AG20443 (cell line): ENCODE data around the gene VSTM2B.

ENCODE experiments used
- DNase-seq: peaks from one replicate; pipeline ENCODE4 v3.0.0; 2012; ENCODE audit warnings: low spot score, mixed read lengths

The VSTM2B gene

DNA sequence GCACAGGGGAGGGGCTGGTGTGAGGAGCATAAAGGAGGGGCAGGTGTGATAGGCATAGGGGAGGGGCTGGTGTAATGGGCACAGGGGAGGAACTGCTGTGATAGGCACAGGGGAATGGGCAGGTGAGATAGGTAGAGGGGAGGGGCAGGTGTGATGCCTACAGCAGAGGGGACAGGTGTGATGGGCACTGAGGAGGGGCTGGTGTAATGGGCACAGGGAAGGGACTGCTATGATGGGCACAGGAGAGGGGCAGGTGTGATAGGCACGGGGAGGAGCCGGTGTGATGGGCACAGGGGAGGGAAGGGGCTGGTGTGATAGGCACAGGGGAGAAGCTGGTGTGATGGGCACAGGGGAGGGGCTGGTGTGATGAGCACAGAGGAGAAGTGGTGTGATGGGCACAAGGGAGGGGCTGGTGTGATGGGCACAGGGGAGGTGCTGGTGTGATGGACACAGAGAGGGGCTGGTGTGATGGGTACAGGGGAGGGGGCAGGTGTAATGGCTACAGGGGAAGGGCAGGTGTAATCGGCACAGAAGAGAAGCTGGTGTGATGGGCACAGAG, 40.8 kb downstream of the VSTM2B start:
- no peak for DNase-seq

DNA sequence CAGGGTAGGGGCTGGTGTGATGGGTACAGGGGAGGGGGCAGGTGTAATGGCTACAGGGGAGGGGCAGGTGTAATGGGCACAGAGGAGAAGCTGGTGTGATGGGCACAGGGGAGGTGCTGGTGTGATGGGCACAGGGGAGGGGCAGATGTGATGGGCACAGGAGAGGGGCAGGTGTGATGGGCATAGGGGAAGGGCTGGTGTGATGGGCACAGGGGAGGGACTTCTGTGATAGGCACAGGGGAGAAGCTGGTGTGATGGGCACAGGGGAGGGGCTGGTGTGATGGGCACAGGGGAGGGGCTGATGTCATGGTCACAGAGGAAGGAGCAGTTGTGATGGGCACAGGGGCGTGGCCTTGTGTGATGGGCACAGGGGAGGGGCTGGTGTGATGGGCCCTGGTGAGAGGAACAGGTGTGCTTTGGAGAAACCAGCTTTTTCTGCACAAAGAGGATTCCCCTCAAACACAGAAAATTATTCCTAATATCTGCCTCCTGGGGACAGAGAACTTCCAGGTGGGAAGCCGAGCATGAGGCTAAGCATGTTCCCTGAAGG, 41.6 kb downstream of the VSTM2B start:
- DNase-seq: no peak

DNA sequence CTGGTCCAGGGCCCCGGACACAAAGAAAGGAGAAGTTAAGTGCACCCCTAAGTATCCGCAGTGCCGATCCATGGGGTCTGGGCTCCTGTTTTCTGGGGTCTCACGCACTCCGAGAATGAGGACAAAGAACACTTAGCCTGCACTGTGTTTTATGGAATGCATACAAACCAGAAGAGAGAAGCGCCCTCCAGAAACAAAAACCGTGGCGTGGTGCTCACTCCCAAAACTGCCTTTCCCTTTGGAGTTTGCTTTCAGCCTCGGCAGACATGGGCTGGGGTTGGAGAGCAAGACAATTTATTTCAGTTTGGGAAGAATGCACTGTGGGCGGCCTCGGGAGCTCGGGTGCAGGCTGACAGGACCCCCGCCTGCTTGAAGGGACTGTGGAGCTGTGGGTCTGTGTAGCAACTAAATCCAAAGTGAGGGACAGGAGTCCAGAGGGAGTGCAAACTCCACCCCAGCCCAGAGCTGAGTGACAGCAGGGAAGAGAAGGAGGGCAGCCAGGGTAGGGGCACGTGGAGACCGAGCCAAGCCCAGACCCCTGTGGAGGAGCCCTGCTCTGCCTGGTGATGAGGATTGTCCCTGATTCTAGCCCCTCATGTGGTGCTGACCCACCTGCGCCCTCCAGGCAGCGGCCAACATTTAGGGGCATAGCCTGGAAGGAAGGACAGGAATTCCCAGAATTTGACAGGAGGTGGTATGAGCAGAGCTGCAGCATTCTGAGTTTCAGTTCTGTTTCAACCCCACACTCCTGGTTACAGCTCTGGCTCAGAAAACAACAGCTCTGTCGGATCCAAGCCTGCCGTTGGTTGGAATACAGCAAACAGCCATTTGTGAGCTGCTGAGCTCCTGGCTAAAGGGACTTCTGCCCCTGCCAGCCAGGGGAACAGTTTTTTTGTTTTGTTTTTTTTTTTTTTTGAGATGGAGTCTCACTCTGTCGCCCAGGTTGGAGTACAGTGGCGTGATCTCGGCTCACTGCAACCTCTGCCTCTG, 42.5 kb downstream of the VSTM2B start:
- DNase-seq: no peak

DNA sequence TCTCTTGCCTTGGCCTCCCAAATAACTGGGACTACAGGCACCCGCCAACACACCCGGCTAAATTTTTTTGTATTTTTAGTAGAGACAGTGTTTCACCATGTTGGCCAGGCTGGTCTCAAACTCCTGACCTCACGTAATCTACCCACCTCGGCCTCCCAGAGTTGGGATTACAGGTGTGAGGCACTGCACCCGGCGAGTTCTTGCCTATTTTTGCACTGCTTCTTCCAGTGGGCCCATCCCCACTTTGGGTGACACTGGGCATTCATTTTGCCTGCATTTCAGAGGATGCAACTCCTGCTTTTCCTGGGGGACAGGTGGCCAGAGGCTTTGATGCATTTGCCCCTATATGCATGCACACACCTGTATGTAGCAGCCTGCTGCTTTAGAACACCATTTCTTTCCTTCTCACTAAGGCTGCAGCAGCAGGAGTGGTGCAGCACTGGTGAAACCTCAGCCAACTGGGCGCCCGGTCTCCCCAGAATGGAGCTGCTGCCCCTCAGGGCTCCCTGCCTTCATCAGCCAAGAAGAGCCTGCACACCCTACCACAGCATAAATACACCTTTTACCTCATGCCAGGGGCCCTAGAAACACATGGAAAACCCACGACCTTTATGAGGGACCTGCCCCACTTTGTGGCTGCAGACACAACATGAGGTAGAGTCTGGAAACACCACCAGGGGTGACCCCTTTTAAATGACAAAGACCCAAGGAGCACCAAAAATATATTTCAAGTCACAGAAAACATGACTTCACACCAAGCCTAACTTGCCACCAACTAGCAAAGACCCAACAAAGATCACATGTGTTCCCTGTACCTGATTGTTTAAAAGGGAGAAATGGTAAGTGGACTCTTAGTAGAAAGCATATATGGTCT, 43.5 kb downstream of the VSTM2B start:
- DNase-seq: no peak

DNA sequence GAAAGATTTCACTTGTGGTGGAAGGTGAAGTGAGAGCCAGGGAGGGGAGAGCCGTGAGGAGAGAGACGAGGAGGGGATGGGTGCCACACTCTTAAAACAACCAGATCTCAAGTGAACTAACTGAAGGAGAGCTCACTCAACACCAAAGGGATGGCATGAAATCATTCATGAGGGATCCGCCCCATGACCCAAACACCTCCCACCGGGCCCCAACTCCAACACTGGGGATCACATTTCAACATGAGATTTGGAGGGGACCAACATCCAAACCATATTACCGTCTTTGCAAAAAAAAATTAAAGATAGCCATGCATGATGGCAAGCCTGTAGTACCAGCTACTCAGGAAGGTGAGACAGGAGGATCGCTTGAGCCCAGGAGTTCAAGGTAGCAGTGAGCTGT, 45.4 kb downstream of the VSTM2B start:
- DNase-seq: no peak

DNA sequence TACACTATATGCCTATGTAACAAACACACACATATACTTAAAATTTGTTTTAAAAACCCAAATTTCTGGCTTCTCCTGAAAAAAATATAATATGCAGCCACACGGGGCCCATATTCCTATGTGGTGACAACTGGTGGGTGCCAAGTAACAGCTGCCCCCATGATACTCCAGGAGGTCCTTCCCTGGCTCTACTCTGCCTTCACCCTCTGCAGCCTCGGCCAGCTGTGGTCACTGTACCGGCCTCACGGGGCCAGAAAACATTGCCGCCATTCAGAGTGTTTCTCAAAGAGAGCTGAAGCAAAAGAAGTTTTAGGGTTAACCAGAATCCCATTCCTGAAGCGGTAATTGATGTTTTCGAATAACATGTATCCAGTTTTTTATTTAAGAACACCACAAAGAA, 47.7 kb downstream of the VSTM2B start:
- no peak for DNase-seq

DNA sequence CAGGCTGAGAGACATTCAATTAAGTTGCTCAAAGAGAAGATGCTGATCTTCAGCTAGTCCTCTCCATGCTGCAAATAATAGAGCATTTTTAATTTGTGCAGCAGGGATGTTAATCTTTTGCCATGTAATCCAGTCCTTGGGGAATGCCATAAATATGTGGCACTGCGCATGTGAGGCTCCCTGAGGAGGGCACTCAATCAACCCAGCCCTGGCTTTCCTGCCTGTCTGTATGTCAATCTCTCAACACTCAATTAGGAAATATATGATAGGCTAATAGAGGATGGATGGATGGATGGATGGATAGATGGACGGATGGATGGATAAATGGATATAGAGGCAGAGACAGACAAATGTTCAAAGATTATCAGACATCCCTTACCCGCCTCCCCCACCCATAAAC, 48.7 kb downstream of the VSTM2B start:
- no peak for DNase-seq

DNA sequence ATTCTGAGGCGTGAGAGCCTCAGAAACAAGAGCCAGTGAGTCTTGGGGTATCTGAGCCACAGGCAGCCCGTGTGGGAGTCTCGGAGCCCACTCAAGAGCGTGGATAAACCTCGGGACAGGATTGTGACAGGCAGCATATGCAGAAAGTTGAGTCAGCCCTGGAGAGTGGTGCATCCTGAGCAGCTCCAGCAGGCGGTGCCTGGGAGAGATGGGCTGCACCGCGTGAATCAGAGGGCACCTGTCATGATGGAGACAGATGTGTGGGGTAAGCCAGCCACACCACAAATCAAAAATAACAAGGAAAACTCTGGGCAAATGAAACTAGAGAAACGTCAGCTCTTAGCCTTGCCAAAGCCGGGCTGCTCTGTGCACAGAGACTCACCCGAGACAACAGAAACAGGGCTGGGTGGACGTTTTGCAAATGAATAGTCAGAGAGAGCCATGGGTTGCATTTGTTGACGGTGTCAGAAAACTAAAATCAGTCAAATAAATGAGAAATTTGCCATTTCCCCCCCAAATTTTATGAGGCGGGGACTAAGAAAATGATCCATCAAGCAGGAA, 50.3 kb downstream of the VSTM2B start:
- DNase-seq: no peak

DNA sequence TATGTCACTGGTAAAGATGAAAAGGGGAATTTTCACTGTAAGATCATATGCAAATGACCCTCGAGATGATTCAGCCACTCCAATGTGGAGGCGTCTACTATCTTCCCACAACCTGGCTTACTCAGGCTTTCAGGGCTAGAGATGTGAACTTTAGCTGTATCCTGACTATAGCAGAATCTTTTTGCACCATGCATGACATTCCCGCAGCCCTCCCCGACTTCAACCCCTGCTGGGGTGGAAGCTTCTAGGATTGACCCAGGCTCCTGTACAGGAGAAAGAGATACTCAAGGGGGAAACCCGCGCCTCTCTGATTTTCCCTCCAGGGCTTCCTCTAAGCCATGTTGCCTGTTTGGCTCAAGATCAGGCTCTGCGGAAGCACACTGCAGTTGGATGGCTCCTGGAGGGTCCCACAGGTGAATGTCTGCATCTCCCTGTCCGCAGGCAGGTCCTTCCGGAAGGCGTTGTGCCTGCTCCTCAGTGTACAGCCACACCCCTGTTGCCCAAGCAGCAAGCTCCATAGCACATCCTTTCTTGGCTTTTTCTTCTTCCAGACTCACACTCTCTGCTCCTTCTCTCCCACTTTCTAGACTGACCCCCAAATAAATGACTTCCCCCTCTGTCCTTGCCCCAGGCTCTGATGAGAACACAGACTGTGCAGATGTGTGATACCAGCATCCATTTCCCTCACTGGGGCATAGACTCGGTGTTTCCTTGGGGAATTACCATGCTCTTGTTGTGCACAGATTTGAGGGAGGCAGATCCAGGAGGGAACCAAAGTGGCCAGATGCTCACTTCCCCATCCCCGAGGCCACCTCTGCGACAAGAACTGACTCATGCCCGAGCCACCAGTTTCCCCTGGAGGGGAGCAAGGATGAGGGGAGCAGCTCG, 51.2 kb downstream of the VSTM2B start:
- no peak for DNase-seq

DNA sequence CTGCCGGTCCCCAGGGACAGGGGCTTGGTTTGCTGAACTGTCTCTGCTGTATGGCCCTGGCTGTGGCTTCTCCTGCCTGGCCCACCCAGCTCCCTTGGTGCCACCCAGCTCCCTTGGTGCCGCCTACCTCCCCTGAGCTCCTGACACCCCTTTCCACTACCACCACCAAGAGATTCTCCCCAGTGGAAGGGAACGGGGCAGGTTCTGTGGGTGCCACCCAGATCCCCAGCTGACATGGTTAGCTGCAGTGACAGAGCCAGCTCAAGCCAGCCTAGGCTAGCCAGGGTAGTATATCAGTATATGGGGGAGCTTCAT, 51.8 kb downstream of the VSTM2B start:
- no peak for DNase-seq

DNA sequence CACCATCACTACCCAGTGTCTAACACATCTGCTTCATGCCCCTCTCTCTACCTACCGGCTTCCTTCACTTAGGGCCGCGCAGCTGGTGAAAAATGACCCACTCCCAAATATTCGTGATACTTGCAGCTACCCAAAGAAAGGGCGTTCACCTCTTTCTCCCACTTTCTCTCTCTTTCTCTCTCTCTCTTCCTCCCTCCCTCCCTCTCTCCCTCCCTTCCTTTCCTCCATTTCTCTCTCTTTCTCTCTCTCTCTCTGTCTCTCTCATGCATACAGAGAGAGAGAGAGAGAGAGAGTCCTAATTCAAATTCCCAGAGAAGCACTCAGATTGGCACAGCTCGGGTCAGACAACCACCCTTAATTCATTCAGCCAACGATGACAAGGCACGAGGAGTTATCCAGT, 52.6 kb downstream of the VSTM2B start:
- no peak for DNase-seq

DNA sequence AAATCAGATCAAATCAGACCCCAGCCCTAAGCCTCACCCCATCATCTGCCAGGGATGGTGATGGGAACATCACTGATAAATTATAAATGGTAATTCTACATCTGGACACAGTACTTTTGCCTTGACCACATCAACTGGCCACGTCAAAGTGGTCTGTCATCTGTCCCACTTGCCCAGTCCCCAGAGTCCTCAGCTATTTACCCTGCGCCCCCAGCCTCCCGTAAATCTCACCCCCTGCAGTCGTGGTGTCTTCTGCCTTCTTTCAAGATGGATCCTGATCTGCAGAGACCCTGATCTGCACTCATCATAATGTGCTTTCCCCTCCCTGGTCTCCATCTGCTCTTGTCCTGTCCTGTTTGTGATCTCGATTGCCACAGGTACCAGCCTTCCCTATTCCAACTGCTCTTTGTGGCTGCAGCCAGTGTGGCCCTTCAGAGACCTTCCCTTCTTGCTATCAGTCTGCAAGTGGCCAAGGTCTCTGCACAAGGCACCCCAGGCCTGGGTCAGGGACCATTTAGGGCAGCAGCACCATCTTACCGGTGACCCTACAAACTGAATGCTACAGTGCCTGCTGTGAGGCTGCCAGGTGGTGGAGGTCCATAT, 53.6 kb downstream of the VSTM2B start:
- DNase-seq: no peak

DNA sequence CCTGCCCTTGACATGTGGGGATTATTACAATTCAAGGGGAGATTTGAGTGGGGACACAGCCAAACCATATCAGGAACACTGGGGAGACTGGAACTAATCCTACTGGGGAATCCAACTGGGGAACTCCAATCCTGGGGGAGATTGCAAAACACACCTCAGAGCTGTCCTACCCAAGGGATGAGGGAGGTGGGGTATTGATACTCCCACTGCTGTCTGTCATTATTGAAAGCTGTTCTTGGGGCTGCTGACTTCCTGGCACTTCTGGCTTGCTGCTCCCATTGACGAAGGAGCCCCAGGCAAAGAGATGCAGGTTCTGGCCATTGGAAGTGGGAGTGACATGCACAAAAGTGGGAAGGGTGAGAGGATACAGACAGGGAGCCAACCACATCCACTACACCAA, 55.6 kb downstream of the VSTM2B start:
- DNase-seq: no peak

DNA sequence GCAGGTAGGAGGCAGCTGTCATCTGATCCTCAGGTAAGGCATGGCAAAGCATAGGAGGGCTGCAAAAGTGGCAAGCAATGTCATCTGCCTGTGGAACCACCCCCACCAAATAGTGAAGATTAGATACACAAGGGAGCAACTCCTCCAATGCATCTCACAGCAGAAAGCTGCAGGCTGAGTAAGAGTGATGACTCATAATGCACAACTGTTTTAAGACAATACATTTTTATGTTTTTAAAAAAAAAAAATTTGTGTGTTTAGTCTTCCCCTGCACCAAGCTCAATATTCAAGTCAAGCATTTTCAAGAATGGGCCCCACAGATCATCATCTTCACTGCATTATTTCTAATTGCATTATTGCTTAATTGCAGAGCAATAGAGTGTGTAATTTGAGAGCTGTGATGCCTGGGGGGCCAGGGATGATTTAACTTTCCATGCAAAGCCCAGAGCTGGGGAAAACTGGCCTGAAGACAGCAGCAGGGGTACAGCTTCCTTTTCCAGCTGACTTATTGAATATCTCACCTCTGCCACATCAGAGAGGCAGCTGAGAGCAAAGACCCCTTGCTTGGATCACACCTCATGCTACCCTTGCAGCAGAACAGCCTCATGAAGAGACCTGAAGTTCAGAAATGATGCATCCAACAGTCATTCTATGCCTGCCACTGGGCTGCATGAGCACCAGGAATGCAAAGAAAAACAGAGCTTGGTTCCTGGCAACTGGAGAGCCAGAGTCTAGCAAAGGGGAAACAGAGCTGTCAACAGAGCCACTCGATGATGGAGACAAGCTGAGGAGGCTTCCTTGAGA, 57.6 kb downstream of the VSTM2B start:
- DNase-seq: peak; percentile 54

DNA sequence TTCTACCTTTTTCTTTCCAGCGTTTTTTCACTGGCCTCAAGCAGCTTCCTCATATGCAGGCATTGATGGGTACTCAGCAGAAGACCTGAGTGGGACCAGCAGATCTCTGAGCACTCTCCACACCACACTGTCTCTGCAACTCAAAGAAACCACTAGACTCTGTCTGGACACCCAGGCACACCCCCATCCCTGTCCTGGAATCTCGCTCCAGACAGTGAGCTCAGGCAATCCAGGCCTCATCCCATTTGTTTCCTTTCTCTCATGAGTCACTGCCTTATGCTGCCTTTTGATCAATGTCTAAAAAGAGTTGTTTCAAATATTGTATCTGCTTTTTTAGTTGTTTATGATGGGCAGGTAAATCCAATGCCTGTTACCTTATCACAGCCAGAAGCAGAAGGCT, 60.6 kb downstream of the VSTM2B start:
- DNase-seq: no peak

DNA sequence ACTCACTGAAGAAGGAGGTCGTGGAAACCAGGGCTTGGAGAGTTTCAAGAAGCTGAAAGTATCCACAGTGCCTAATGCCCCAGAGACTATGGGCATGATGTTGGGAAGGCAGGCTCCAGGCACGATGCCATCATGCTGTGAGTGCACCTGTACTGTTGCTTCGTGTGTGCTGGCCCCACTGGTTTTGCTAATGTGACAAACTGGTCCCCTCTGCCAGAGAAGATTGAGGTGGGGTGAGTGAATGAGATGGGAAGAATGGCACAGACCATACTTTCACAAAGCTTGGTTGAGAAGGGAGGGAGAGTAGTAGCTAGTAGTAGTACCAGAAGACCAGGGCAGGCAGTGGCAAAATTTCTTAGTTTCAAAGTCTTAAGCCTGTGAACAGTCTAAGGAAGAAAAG, 61.3 kb downstream of the VSTM2B start:
- no peak for DNase-seq

DNA sequence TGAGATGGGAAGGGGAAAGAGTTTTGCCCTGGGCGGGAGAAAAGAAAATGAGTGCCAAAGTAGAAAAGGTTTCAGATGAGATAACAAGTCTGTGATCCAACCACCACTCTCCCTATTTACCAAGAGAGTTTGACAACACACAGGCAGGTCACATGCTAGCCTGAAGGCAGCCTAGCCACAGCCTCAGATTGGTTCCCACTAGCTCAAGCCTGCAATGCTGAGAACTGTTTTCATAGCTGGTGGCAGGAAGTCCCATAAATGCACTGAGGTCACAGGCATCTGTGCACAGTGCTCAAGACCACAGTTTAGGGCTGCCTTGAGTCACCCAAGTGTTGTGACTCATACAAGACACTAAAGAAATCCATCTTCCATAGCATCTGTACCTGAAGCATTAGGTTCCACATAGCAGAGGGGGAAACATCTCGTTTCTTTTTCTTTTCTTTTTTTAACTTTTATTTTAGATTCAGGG, 61.8 kb downstream of the VSTM2B start:
- no peak for DNase-seq

DNA sequence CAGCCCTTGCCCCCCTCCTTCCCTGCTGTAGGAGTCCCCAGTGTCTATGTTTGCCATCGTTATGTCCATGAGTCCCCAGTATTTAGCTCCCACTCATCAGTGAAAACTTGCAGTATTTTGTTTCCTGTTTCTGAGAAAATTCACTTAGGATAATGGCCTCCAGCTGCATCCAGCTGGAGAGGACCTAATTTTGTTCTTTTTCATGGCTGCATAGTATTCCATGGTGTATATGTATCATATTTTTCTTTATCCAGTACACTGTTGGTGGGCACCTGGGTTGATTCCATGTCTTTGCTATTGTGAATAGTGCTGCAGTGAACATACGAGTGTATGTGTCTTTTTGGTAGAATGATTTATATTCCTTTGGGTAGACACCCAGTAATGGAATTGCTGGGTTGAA, 62.3 kb downstream of the VSTM2B start:
- no peak for DNase-seq

DNA sequence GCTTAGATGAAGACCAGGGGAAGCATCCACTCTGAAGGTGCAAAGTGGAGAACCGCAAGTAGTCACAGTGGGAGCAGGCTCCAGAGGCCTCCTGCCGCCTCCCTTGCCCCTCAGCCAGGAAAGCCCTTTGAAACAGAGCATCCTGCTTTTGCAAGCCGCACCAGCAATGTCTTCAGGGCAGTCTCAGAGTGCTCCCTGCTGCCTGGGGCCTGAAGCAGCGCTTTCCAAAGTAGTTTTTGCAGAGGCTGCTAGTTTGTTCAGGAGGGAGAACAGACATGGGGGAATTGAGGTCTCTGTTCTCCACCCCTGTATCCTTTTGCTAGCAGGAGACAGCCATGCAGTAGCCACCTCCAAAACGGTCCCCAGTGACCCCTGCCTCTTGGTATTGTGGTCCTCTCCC, 64.5 kb downstream of the VSTM2B start:
- no peak for DNase-seq

DNA sequence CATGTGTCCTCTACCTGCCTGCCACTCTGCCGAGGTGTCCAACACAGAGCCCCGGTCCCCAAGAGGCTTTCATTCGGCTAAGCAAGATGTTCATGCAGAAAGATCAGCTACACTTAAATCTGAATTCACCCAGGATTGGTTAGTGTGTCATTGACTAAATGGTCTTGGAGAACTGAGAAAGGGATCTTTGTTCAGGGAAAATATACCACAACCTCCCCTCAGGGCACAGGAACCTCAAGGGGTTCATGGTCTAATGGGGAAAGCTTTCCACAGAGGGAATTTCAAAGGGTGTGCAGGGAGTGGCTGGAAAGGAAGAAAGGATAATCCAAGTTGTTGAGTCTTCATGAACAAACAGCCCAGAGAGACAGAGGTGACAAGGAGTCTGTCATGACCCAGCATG, 65.9 kb downstream of the VSTM2B start:
- DNase-seq: no peak
